22Rv1 (cell line): Measurements from ENCODE around the gene PLB1.

ENCODE experiments used
- CTCF ChIP-seq: fragments of 450-650 bp; IDR thresholded peaks from 2 replicates; pipeline ENCODE4 v1.5.1; 2017; ENCODE audit warnings: mild to moderate bottlenecking
- ZFX ChIP-seq: fragments of 450-650 bp; IDR thresholded peaks from 2 replicates; pipeline ENCODE4 v1.6.1; 2017; ENCODE audit warnings: antibody characterized with exemption, borderline replicate concordance

DNA sequence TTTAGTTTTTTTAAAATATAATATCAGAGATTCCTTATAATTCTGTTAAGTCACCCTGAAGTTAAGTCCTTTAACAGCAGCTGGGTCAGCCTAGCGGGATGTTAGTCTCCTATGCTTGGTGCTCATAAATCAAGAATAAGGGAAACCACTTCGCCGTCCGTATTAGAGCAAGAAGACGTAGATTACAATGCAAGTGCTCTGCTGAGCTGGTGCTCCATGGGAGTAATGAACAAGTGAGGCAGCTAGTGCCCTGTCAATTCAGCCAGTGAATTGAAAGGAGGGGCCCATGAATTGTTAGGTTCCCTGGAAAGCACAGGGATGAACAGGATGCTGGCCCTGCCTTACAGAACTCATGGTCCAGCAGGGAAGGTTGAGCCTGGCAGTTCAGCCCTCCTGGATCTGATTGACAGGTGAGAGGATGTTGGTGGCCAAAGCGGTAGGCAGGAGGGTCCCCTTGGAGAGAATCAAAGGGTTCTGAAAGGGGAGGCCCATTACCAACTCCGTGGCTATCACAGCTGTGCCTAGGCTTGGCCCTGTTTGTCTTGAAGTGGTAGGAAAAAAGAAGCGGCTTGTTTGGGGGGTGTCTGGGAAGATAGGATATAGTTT, 30.8 kb downstream of the PLB1 start:
- TF ChIP-seq CTCF = no peak
- no peak for TF ChIP-seq ZFX
